ENCODE measurements around the gene SEPTIN5.
"Not testable (repeated sequence)": the region's sequence is repeated elsewhere in the genome, so short reads cannot be mapped to it uniquely, and the experiment has no call there.

Gene SEPTIN5

DNA sequence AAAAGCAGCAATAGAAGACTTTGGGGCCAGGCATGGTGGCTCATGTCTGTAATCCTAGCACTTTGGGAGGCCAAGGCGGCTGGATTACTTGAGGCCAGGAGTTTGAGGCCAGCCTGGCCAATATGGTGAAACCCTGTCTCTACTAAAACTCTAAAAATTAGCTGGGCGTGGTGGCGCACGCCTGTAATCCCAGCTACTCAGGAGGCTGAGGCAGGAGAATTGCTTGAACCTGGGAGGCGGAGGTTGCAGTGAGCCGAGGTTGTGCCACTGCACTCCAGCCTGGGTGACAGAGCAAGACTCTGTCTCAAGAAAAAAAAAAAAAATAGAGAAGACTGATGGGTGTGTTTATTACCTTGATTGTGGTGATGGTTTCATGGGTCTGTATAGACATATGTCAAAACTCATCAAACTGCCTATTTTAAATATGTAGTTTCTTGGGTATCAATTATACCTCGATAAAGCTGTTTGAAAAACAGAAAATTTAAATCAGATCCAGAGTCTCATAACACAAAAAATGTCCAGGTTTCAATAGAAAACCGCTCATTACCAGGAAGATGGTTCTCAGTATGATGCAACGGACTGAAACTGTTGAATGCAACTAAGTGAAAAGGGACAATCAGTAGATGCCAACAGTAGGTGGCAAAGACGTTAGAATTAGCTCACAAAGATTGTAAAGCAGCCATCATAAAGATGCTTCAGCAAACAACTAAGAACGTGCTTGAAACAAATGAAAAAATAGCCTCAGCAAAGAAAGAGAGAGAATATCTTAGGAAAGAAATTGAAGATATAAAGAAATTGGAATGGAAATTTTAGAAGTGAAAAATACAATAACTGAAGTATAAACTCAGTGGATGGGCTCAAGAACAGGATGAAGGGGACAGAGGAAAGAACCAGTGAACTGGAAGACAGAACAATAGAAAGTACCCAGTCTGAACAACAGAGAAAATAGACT is 33.1 kb upstream of the SEPTIN5 start:
- no peak for DNase-seq (ENCODE audit: low read depth)

DNA sequence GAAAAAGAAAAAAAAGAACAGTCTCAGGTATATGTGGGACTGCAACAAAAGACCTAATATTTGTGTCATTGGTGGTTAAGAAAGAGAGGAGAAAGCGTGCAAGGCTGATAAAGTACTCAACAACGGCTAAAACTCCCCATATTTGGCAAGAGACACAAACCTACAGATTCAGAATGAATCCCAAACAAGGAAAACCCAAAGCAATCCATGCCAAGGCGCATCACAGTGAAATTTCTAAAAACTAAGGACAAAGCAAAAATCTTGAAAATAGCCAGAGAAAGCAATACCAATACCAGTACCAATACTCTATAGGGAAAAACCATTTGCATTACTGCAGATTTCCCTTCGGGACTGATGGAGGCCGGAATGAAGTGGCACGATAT is 32.4 kb upstream of the SEPTIN5 start:
- DNase-seq (ENCODE audit: low read depth): no peak

DNA sequence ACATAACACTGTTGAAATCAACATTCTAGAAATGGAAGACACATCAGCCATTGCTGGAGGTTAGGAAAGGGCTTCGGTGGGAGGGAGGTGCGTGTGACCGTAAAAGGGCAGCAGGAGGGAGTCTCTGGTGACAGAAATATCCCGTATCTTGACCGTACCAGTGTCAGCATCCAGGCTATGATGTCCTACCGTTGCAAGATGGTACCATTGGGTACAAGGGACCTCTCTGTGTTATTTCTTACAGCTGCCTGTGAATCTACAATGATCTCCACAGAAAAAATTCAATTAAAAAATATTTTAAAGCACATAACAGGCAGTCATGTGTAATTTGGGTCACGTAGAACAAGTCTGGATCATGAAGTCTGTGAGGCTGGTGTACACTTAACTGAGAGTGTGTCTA is 27.4 kb upstream of the SEPTIN5 start:
- no peak for DNase-seq (ENCODE audit: low read depth)

DNA sequence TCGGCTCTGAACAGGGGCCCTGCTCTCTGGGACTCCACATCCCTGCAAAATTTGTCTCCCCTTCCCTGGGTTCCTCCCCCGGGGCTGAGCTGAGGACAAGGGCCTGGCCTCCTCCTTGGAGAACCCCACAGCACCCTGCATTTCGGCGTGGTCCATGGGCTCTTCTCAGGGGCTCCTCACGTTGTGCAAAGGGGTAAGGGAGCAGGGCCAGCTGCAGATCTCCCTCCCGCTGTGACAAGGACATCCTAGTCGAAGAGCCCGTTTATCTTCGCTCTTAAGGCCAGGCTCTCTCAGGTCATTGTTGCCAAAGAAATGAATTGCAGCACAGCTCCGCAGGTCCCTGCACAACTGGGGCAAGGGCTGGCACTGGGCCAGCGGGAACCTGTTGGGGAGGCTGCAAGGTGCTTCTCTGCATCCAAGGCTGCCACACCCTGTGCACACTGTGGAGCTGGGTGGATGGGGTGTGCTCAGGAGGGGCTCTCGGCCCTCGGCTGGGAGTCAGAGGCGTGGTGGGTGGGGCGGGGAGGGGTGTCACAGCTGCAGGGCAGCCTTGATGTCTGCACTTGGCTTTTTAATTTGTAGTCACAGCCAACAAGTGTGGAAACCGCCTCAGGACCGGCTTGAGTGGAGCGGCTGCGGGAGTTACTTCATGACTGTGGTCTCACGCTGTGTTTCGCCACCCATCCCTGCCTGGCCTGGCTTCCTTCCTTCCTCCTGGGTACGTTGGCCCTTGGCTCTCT is 26.6 kb upstream of the SEPTIN5 start:
- DNase-seq (ENCODE audit: low read depth): no peak

GRCh38 chr22:19688301-19689290 is 25.7 kb upstream of the SEPTIN5 start:
- DNase-seq (ENCODE audit: low read depth): no peak

DNA sequence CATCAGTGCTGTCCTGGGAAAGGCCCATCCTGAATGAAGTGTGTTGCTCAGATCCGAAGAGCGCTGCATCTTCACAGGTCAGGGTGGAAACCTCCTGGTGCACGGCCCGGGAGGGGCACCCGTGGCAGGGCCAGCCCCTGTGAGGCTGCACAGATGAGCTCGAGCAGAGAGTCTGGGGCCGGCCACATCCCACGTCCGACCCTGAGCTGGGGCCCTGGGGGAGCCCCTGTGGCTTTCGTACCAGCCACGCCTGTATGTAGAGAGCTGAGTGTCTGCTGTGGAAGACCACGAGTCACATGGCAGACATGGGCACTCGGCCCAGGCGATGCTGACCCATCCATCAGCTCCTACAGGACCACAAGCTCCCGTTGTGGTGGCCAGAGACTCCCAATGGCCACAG is 24.9 kb upstream of the SEPTIN5 start:
- DNase-seq (ENCODE audit: low read depth): no peak

DNA sequence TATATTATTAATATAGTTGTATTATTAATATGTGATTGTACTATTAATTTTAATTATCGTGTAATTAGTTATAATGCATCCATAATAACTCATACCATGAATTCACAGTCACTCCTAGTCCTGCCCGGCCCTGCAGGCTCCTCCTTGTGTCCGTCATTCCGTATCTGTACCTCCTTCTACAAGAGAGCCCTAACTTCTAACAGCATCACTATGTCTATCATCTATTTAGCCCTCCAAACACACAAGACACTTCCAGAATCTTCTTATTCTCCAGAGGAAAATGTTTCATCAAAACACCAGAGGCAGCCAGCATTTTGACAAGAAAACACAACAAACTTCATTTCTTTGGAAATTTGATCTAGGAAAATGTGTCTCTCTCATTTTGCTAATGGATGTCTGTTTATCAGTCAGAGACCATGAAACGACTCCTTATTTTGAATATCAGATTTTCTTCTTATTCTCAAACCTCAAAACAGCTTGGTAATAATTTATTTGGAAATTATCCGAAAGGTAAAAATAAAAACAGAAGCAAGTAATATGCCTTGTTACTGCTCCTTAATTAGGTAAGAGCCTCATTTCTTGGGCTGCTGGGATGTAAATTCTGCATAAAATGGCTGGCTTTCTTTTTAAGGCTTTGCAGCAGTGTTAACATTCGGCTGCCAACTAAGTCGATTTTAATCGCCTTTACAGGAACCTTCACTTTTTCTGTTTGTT is 23.1 kb upstream of the SEPTIN5 start:
- no peak for DNase-seq (ENCODE audit: low read depth)

GRCh38 chr22:19691721-19692341 is 22.5 kb upstream of the SEPTIN5 start:
- peak; percentile 24 for DNase-seq (ENCODE audit: low read depth)

DNA sequence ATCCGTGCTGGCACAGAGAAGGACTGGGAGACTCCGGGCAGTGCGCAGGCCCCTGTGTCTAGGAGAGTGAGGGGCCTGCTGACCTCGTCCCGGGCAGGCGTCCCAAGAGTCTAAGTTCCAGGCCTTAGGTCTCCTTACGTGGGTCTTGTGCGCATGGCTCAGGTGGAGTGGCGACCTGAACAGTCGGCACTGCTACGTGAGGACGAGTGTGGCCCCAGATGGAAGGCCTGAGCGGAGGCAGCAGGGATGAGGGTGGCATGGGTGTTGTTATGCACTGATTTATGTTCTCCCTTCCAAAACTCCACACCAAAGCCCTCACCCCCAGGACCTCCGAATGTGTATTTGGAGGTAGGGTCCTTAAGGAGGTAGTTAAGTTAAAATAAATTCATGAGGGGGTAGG is 20.7 kb upstream of the SEPTIN5 start:
- DNase-seq (ENCODE audit: low read depth): no peak

DNA sequence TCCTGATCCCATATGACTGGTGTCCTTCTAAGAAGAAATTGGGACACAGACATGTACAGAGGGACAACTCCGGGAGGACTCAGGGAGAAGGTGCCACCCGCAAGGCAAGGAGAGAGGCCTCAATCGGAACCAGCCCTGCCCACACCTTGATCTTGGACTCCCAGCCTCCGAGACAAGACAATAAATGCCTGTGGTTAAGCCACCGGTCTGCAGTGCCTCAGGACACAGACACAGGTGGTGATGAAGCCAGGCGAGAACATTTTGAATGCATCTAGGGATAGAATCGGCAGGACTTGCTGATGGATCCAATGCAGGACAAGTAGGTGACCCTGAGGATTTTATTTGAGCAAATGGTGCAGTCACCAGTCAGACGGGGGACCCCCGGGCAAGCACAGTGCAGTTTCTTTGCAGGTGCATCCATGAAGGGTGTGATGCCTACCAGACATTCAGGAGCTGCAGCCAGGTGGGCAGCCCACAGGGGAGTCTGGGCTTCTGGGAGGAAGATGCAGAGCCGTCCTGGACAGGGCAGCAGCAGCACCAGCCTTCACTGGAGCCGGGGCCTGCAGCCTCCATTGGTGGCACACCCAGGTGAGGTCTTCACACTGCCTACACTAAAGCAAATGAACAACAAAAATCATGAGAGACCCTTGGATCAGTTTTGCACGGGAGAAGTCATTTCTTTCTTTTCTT is 20.2 kb upstream of the SEPTIN5 start:
- DNase-seq (ENCODE audit: low read depth): no peak

- no peak for DNase-seq (ENCODE audit: low read depth)
These were observed 19.6 kb upstream of the SEPTIN5 start for GRCh38 chr22:19694696-19695095.

DNA sequence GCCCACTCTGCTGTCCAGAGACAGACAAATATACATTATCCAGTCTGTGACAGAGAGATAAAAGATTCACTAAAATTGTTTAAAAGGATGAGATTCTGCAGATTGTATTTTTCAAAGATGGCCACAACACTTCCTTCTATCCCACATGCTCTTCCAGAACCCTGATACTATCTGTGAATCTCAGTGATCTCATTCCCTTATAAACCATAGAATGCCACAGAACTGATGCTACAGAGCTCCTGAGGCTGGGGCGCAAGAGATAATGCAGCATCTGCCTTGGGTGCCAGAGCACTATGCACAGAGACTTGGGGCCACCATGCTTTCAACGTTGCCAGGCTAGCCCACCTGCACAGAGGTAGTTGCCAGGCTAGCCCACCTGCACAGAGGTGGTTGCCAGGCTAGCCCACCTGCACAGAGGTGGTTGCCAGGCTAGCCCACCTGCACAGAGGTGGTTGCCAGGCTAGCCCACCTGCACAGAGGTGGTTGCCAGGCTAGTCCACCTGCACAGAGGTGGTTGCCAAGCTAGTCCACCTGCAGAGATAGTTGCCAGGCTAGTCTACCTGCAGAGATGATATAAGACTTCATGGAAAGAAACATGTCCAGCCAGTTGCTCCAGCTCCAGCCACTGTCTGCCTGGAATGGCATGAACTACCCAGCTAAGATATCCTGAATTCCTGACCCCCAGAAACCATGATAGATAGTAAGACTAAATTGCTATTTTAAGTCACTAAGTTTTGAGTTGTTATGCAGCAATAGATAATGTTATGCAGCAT is 17.6 kb upstream of the SEPTIN5 start:
- DNase-seq (ENCODE audit: low read depth): no peak

DNA sequence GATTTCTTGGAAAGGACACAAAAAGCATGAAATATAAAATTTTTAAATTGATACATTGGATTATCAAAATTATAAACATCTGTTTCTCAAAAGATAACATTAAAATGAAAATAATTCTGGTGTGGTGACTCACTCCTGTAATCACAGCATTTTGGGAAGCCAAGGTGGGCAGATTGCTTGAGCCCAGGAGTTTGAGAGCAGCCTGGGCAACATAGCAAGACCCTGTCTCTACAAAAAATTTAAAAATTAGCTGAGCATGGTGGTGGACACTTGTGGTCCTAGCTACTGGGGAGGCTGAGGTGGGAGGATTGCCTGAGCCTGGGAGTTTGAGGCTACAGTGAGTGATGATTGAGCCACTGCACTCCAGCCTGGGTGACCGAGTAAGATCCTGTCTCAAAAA is 16.4 kb upstream of the SEPTIN5 start:
- not testable (repeated sequence) for DNase-seq (ENCODE audit: low read depth)

DNA sequence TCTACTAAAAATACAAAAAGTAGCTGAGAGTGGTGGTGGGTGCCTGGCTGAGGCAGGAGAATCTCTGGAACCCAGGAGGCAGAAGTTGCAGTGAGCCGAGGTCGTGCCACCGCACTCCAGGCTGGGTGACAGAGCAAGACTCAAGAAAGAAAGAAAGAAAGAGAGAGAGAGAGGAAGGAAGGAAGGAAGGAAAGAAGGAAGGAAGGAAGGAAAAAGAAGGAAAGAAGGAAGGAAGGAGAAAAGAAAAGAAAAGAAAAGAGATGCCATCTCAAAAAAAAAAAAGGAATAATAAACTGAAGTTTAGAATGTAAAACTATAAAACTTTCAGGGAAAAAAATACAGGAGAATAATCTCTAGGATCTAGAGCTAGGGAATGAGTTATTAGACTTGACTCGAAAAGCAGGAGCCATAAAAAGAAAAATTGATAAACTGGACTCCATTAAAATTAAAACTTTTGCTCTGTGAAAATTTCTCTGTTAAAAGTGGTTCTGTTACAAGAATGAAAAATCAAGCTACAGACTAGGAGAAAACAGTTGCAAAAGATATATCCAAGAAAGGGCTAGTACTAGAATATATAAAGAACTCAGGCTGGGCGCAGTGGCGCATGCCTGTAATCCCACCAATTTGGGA is 13.4 kb upstream of the SEPTIN5 start:
- DNase-seq (ENCODE audit: low read depth): no peak

GRCh38 chr22:19701420-19702145 is 12.7 kb upstream of the SEPTIN5 start:
- DNase-seq (ENCODE audit: low read depth): no peak

GRCh38 chr22:19703869-19704268 is 10.4 kb upstream of the SEPTIN5 start:
- DNase-seq (ENCODE audit: low read depth): no peak

DNA sequence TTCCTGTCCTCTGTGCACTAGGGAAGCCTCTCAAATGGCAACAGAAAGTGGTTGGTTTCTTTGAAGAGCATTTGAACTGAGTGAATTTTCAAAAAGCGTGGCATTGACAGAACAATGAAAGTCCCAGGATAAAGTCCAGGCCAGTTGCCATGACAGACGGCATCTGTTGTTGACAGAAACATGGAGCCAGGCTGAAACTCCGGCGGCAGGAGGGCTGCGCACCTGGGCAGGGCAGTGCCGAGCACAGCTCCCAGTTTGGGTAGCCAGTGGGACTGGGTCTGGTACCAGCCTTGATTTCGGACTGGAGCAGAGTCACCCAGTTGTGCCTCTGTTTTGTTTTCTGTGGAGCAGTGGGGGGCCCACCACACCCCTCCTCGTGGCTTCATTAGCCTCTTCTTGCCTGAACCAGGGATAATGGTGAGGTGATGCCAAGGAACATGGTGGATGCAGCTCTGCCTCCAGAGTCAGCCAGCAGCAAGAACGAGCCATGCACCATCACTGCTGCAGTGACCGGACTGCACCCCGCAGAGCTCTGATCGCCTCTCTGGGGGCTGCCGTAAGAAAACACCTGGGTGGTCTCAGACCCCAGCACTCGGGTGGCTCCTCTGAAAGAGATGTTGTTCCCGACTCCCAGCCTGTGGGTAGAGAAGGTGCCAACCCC is 9.8 kb upstream of the SEPTIN5 start:
- no peak for DNase-seq (ENCODE audit: low read depth)
